ENCODE results near the gene ZCCHC14.
"Not testable (repeated sequence)": the region's sequence is repeated elsewhere in the genome, so short reads cannot be mapped to it uniquely, and the experiment has no call there.

The ZCCHC14 gene

DNA sequence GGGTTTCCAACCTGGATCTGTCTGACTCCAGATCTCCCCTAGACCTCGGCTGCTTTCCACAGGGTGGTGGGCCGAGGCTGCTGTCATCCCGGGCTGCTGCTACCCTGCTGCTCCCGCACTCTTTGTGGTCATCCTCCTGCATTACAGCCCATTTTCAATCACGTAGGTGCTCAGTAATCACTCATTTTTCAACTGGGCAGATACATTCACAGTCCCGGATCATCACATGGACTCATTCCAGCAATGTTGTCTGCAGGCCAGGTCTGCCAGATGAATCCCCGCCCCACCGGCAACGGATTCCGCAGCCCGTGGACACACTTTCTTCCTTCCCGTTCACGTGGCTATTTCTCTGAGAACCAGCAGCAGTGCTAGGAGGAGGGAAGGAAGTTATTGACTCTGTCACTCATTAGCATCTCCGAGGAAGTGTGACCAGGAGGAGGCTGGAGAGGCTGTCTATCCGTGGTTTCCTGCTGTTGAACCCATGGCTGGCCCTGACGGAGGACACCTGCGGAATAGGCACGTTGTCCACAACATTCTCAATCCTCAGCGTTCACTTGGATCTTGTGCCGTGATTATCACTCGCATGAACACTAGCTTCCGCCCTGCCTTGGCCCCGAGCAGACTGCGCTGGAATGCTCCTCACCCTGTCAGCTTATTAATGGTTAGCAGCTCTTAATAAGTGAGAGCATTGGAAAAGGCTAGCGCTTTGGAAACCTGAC is 14.7 kb upstream of the ZCCHC14 start:
- Histone ChIP-seq H3K79me2 (ENCODE audit: insufficient read depth, low read length) (no peaks in the 10 kb centered on the region), H4K20me1 (ENCODE audit: low read depth, low read length) (no peaks in the 10 kb centered on the region), H3K9me2 (replicated peaks; ENCODE audit: insufficient read depth, low read length) (no peaks in the 10 kb centered on the region), H3K4me3 (ENCODE audit: insufficient read depth, low read length, poor library complexity, severe bottlenecking) (no peak overlapping the region), H3K36me3 (ENCODE audit: low read length) (no peaks in the 10 kb centered on the region), H2AFZ (ENCODE audit: low read depth, low read length, severe bottlenecking) (no peak overlapping the region), H3K27me3 (ENCODE audit: low read length) (no peaks in the 10 kb centered on the region), H3K27ac (ENCODE audit: low read depth, low read length) (no peak overlapping the region), H3K9ac (ENCODE audit: low read length) (no peak overlapping the region), H3K4me2 (ENCODE audit: low read depth, low read length, poor library complexity, severe bottlenecking) (no peak overlapping the region), H3F3A (ENCODE audit: insufficient read depth) (no peaks in the 10 kb centered on the region), H3K9me3 (ENCODE audit: insufficient read depth, low read length) (no peaks in the 10 kb centered on the region; the same call in 1 of the 2 replicates)
- TF ChIP-seq EZH2phosphoT487 (conservative IDR thresholded peaks at IDR 0.05; ENCODE audit: low read length) (no peak), CTCF (IDR thresholded peaks at IDR 0.05; ENCODE audit: insufficient read depth, low read length, poor library complexity, severe bottlenecking) (no peak)

- no peak for TF ChIP-seq EZH2phosphoT487 (conservative IDR thresholded peaks at IDR 0.05; ENCODE audit: low read length)
- TF ChIP-seq CTCF (IDR thresholded peaks at IDR 0.05; ENCODE audit: insufficient read depth, low read length, poor library complexity, severe bottlenecking), result no peak
Observed at GRCh38 chr16:87506423-87507350, 13.9 kb upstream of the ZCCHC14 start.

GRCh38 chr16:87505834-87506233 is 13.0 kb upstream of the ZCCHC14 start:
- H3K9me2 ChIP-seq (replicated peaks; ENCODE audit: insufficient read depth, low read length), result no peaks in the 10 kb centered on the region
- H4K20me1 ChIP-seq (ENCODE audit: low read depth, low read length), result no peaks in the 10 kb centered on the region
- no peaks in the 10 kb centered on the region for H3K79me2 ChIP-seq (ENCODE audit: insufficient read depth, low read length)
- H3K4me2 ChIP-seq (ENCODE audit: low read depth, low read length, poor library complexity, severe bottlenecking), result no peak overlapping the region
- no peaks in the 10 kb centered on the region for H3K27me3 ChIP-seq (ENCODE audit: low read length)
- no peaks in the 10 kb centered on the region; the same call in 1 of the 2 replicates for H3K9me3 ChIP-seq (ENCODE audit: insufficient read depth, low read length)
- no peaks in the 10 kb centered on the region for H3F3A ChIP-seq (ENCODE audit: insufficient read depth)
- TF ChIP-seq EZH2phosphoT487 (conservative IDR thresholded peaks at IDR 0.05; ENCODE audit: low read length) (no peak), CTCF (IDR thresholded peaks at IDR 0.05; ENCODE audit: insufficient read depth, low read length, poor library complexity, severe bottlenecking) (no peak)
- no peaks in the 10 kb centered on the region for H3K36me3 ChIP-seq (ENCODE audit: low read length)
- H3K27ac ChIP-seq (ENCODE audit: low read depth, low read length), result no peak overlapping the region
- H3K9ac ChIP-seq (ENCODE audit: low read length), result no peak overlapping the region
- no peak overlapping the region for H2AFZ ChIP-seq (ENCODE audit: low read depth, low read length, severe bottlenecking)
- H3K4me3 ChIP-seq (ENCODE audit: insufficient read depth, low read length, poor library complexity, severe bottlenecking), result no peak overlapping the region

More at GRCh38 chr16:87506423-87507350, 13.9 kb upstream of the ZCCHC14 start:
- Histone ChIP-seq H3K36me3 (ENCODE audit: low read length) (no peaks in the 10 kb centered on the region), H3K4me2 (ENCODE audit: low read depth, low read length, poor library complexity, severe bottlenecking) (no peak overlapping the region), H3K9me2 (replicated peaks; ENCODE audit: insufficient read depth, low read length) (no peaks in the 10 kb centered on the region), H3K27me3 (ENCODE audit: low read length) (no peaks in the 10 kb centered on the region), H3K79me2 (ENCODE audit: insufficient read depth, low read length) (no peaks in the 10 kb centered on the region), H3K9me3 (ENCODE audit: insufficient read depth, low read length) (no peaks in the 10 kb centered on the region; the same call in 1 of the 2 replicates), H2AFZ (ENCODE audit: low read depth, low read length, severe bottlenecking) (no peak overlapping the region), H3F3A (ENCODE audit: insufficient read depth) (no peaks in the 10 kb centered on the region), H3K27ac (ENCODE audit: low read depth, low read length) (no peak overlapping the region), H4K20me1 (ENCODE audit: low read depth, low read length) (no peaks in the 10 kb centered on the region), H3K9ac (ENCODE audit: low read length) (no peak overlapping the region), H3K4me3 (ENCODE audit: insufficient read depth, low read length, poor library complexity, severe bottlenecking) (no peak overlapping the region)

GRCh38 chr16:87503232-87503937 is 10.6 kb upstream of the ZCCHC14 start:
- H3K9ac ChIP-seq (ENCODE audit: low read length); H3F3A ChIP-seq (ENCODE audit: insufficient read depth); H3K9me2 ChIP-seq (replicated peaks; ENCODE audit: insufficient read depth, low read length); H3K4me3 ChIP-seq (ENCODE audit: insufficient read depth, low read length, poor library complexity, severe bottlenecking); H3K4me2 ChIP-seq (ENCODE audit: low read depth, low read length, poor library complexity, severe bottlenecking); H3K9me3 ChIP-seq (ENCODE audit: insufficient read depth, low read length); H4K20me1 ChIP-seq (ENCODE audit: low read depth, low read length); H3K36me3 ChIP-seq (ENCODE audit: low read length); H3K27me3 ChIP-seq (ENCODE audit: low read length); H3K79me2 ChIP-seq (ENCODE audit: insufficient read depth, low read length); H3K27ac ChIP-seq (ENCODE audit: low read depth, low read length); H2AFZ ChIP-seq (ENCODE audit: low read depth, low read length, severe bottlenecking): not testable (repeated sequence)
